Esophagus muscularis mucosa (tissue), 4 donors: ENCODE measurements around the gene LRRIQ1. TPM values are rescaled to one million over a fixed set of nuclear protein-coding genes. Genes with fewer than 3 reads are reported as not detected.
A peak's percentile ranks its signal among the peaks of the same experiment; 100 is the strongest.

Experiments used
- DNase-seq: peaks from one replicate; pipeline ENCODE4 v3.0.0-alpha.2; 2017; ENCODE audit errors: extremely low spot score
- H3K27ac ChIP-seq, 4 donors: fragments of 200-600 bp; sonication (generic); replicated peaks in 1 of 4; 1 replicate in 3 of 4; 2 replicates in 1 of 4; pipeline ENCODE4 v1.5.1; 2016 to 2019; ENCODE audit warnings: mild to moderate bottlenecking in 1 of 4
- H3K27me3 ChIP-seq, 4 donors: fragments of 200-600 bp; sonication (generic); one replicate each; pipeline versions ENCODE4 v1.5.1 to v1.6.0; 2016 to 2019
- H3K36me3 ChIP-seq, 4 donors: fragments of 200-600 bp; sonication (generic); one replicate each; pipeline ENCODE4 v1.5.1; 2016 to 2019
- H3K4me1 ChIP-seq, 4 donors: fragments of 200-600 bp; sonication (generic); one replicate each; pipeline ENCODE4 v1.5.1; 2016 to 2019
- H3K4me3 ChIP-seq, 4 donors: fragments of 200-600 bp; sonication (generic); 1 replicate in 2 of 4; 2 replicates in 2 of 4; pipeline ENCODE4 v1.5.1; 2016 to 2019; ENCODE audit warnings: mild to moderate bottlenecking in 4 of 4, moderate library complexity in 1 of 4
- H3K9me3 ChIP-seq, 4 donors: fragments of 200-600 bp; sonication (generic); 1 replicate in 3 of 4; 2 replicates in 1 of 4; pipeline ENCODE4 v1.5.1; 2016 to 2019
- EP300 ChIP-seq: sonication (generic); formaldehyde crosslinking; IDR thresholded peaks from one replicate; pipeline ENCODE4 v1.6.1; 2017; ENCODE audit warnings: antibody characterized with exemption
- POLR2A ChIP-seq: fragments of 450-650 bp; IDR thresholded peaks from one replicate; pipeline ENCODE4 v1.6.1; 2017; ENCODE audit warnings: antibody characterized with exemption, moderate library complexity, mild to moderate bottlenecking, low read depth
- POLR2AphosphoS5 ChIP-seq, 2 donors: sonication (generic); formaldehyde crosslinking; IDR thresholded peaks; one replicate each; pipeline ENCODE4 v1.6.1; 2017; ENCODE audit warnings: antibody characterized with exemption in 2 of 2
- WGBS: methylation state at CpG from one replicate; pipeline ENCODE4 v1.1.5; 2018; 5-methylcytosine and 5-hydroxymethylcytosine counted together
- intact Hi-C: fragments of 100-400 bp; cut with DNase I; formaldehyde crosslinking; loops from one replicate; pipeline ENCODE4 v1.15.1; 2023
- total RNA-seq, 4 donors: library from RNA; depleted of rRNA; stranded (reverse); fragments of >200 nt; gene quantifications; one replicate each; pipeline versions ENCODE4 v1.1.0 to v1.2.1, GENCODE V29; 2016
- TF ChIP-seq, protein P1 (sequence below), 3 experiments: fragments of 200-600 bp in 2 of 3; fragments of 450-650 bp in 1 of 3; sonication (generic) in 2 of 3; IDR thresholded peaks; one replicate each; pipeline ENCODE4 v1.5.1; 2017 to 2019; ENCODE audit warnings: antibody characterized with exemption in 3 of 3, mild to moderate bottlenecking in 2 of 3, moderate library complexity in 1 of 3

The LRRIQ1 gene, protein sequence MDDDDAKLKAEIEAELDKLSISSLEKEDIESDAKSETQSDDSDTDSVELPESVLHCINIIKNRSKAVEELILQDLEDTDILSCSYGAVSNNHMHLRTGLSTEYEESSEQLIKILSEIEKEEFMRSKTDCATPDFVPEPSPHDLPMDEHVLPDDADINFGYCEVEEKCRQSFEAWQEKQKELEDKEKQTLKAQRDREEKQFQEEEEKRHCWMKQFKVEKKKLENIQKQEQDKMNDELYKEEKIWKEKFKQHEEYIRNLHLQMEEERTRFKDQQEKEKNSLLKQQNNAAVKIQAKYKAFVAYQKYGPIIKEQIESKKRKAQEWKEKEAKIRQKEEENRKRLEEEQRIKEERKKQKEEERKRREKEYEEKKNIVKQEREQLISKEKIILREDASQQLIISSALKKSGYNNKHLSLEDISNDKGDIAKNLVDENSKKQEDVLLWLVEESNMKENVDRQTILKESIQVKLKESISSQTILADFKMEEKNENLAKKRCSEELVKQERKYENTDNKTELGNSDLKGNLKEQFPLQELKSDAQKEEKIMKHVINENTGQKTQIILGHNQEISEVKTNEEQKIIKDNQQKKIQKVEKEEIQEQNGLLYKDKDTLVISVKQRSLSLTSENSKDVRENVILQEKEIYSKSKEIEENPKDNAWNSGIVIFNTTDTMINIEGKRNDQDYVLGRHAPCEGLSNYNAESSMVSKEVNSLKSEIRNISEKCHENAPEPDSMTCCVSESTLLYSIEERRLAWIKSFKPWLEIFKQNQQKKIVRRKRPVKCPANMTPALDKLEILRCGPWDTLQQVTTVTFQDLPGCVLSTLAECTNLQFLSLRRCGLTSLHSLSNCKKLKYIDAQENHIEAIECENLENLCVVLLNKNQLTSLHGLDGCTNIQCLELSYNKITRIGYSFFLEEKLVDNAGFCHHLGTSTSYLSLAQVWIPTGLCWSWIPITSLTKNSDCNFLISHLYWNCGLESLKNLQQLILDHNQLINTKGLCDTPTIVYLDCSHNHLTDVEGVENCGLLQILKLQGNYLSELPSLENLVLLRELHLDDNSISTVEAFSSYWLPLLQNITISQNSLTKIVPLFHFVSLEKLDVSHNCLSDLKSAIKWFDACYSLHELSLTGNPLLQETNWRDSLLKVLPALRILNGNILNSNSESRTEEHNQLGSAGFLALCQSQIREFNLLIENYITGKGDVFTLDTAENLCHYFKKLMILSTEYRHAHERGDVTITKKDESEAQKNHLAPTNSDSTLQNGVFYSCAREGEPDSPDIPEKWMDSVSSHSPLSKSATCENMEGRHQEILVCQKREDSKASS (N-terminal part only)
- total RNA-seq: under 1 TPM; 0.13 to 0.42 (median 0.23) TPM

DNA sequence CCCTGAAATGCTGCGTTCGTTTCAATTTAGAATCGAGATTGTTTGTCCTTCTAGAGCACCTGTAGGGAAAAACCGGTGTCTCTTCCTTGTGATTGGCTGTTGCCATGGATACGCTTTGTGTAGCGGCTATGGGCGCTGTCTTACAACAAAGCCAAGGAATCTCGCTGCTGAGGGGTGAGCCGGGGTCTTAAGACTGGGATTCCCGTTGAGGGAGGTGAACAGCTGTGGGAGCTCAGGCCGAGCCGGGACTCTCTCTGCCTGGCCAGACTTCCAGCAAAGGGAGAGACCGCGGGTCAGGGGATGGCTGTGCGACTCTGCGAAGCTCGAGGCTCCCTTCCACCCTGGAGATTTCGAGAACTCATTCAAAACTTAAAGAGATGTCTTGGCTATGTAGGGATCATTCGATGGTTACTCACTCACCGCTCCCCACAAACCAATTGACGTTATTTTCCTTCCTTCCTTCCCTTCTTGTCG is at the start of gene LRRIQ1, which contains the start of gene TSPAN19:
Gene LRRIQ1, plus strand, starts transcription at position 118 of the 474 bp plus-strand sequence. CDS start 1,826 bp downstream, outside the sequence.
Gene TSPAN19, minus strand, starts transcription at position 44 of the 474 bp plus-strand sequence. CDS start 6,331 bp downstream, outside the sequence.
- no peaks in the 10 kb centered on the region for H3K36me3 ChIP-seq
- intact Hi-C loops: no loop called here
- 3% methylated on average over 20 of the region's 22 CpGs for WGBS

DNA sequence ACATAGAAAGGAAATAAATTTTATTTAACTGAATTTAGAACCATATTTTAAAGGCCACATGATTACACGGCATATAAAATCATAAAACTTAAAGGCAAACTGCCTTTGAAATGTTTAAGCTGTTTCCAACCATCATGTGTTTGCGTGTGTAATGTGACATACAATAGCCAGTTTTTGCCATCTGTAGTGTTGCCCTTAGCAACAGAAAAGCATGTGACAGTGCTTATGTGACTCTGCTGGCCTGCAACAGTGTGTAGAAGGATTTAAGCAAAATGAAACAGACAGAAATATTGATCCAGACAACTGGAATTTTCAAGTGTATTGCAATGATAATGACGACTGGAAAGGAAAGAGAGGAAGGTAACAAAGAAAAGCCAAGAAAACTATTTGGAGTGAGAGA is 49.6 kb upstream of the LRRIQ1 start:
- no peaks in the 10 kb centered on the region for H3K4me1 ChIP-seq
- no peak overlapping the region for H3K4me3 ChIP-seq
- DNase-seq: no peak
- no peak for TF ChIP-seq POLR2A
- TF ChIP-seq, protein P1, sequence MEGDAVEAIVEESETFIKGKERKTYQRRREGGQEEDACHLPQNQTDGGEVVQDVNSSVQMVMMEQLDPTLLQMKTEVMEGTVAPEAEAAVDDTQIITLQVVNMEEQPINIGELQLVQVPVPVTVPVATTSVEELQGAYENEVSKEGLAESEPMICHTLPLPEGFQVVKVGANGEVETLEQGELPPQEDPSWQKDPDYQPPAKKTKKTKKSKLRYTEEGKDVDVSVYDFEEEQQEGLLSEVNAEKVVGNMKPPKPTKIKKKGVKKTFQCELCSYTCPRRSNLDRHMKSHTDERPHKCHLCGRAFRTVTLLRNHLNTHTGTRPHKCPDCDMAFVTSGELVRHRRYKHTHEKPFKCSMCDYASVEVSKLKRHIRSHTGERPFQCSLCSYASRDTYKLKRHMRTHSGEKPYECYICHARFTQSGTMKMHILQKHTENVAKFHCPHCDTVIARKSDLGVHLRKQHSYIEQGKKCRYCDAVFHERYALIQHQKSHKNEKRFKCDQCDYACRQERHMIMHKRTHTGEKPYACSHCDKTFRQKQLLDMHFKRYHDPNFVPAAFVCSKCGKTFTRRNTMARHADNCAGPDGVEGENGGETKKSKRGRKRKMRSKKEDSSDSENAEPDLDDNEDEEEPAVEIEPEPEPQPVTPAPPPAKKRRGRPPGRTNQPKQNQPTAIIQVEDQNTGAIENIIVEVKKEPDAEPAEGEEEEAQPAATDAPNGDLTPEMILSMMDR (IDR thresholded peaks at IDR 0.05): no peak
- no peak for TF ChIP-seq POLR2AphosphoS5 (IDR thresholded peaks at IDR 0.05)
- no peak for TF ChIP-seq EP300
- H3K36me3 ChIP-seq: no peaks in the 10 kb centered on the region
- no peak overlapping the region for H3K27ac ChIP-seq
- no peaks in the 10 kb centered on the region for H3K27me3 ChIP-seq
- intact Hi-C loops: no loop called here
- no peaks in the 10 kb centered on the region for H3K9me3 ChIP-seq
- WGBS: 60% methylated on average over 3 of the region's 3 CpGs

More for the DNA sequence above, at the start of gene LRRIQ1, which contains the start of gene TSPAN19:
- Histone ChIP-seq H3K4me3 (peak within 1 kb of the TSS; percentile 57 to 63 (median 59)), H3K27me3 (no peaks in the 10 kb centered on the region), H3K4me1 (peaks cover 0 to 8% (median 3%) of the 10 kb centered on the region in 4 donors), H3K9me3 (no peaks in the 10 kb centered on the region), H3K27ac (peak within 1 kb of the TSS in 1 of 4 donors; percentile 20)
- TF ChIP-seq, protein P1 (IDR thresholded peaks at IDR 0.05): no peak
- TF ChIP-seq POLR2AphosphoS5 (IDR thresholded peaks at IDR 0.05): peak; percentile 38 to 64
- no peak for TF ChIP-seq EP300
- TF ChIP-seq POLR2A: no peak
- DNase-seq: no peak

DNA sequence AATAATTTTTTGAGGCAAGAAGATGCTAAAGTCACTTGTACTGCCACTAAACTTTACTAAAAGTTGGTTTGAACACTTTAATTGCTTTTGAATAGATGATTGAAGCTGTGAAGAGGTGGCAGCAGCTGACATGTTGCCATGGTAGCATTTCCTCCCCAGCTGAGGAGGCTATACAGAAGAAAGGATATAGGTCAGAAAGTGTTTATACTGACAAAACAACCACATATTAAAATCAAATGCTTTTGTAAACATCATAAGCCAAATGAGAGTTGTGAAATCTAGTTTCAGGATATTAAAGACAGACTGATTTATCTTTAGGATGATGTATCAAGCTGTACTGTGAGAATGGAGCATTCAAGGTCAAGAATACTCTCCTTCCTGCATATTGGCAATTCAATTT is 41.7 kb upstream of the LRRIQ1 start:
- H3K4me1 ChIP-seq: no peaks in the 10 kb centered on the region
- DNase-seq: no peak
- intact Hi-C loops: no loop called here

DNA sequence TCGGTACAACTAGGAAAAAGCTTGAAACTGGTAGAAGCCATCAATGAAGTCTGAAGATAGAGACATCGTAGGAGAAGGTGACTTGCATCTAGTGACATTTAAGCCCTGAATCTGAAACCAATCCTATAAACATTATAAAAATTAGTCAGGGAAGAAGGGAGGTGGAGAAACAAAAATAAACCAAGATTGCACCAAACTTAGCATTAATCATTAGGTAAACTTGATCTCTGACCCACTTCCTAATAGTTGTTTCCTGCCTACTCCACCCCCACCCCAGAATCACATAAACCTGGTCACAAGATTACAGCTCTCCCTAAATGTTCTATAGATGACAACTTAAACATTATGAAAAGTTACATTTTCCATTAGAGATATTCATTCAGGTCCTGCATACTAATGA is 40.5 kb upstream of the LRRIQ1 start:
- TF ChIP-seq EP300 (no peak), POLR2A (no peak), POLR2AphosphoS5 (IDR thresholded peaks at IDR 0.05) (no peak)
- TF ChIP-seq, protein P1 (IDR thresholded peaks at IDR 0.05): no peak
- Histone ChIP-seq H3K9me3 (no peaks in the 10 kb centered on the region), H3K36me3 (no peaks in the 10 kb centered on the region), H3K27me3 (no peaks in the 10 kb centered on the region), H3K27ac (no peak overlapping the region), H3K4me3 (no peak overlapping the region), H3K4me1 (no peaks in the 10 kb centered on the region)
- DNase-seq: no peak
- WGBS: 59% methylated on average over 2 of the region's 2 CpGs
- intact Hi-C loops: no loop called here

More for the DNA sequence above, 41.7 kb upstream of the LRRIQ1 start:
- Histone ChIP-seq H3K27ac (no peak overlapping the region), H3K9me3 (no peaks in the 10 kb centered on the region), H3K27me3 (no peaks in the 10 kb centered on the region), H3K4me3 (no peak overlapping the region), H3K36me3 (no peaks in the 10 kb centered on the region)
- TF ChIP-seq POLR2AphosphoS5 (IDR thresholded peaks at IDR 0.05) (no peak), POLR2A (no peak), EP300 (no peak)
- TF ChIP-seq, protein P1 (IDR thresholded peaks at IDR 0.05): no peak
